Stimulated activated CD8-positive, alpha-beta memory T cell treated with anti-CD3 and anti-CD28 coated beads, Interleukin-7, amount 100 ng/mL, for 48 hours (primary cell): ENCODE results near the gene GRIN2C.

Experiments
- DNase-seq, 2 donors: peaks; one replicate each; pipeline ENCODE4 v3.0.0-alpha.2; 2020; ENCODE audit warnings: low read depth in 1 of 2; ENCODE audit errors: extremely low read depth in 1 of 2

Gene GRIN2C

DNA sequence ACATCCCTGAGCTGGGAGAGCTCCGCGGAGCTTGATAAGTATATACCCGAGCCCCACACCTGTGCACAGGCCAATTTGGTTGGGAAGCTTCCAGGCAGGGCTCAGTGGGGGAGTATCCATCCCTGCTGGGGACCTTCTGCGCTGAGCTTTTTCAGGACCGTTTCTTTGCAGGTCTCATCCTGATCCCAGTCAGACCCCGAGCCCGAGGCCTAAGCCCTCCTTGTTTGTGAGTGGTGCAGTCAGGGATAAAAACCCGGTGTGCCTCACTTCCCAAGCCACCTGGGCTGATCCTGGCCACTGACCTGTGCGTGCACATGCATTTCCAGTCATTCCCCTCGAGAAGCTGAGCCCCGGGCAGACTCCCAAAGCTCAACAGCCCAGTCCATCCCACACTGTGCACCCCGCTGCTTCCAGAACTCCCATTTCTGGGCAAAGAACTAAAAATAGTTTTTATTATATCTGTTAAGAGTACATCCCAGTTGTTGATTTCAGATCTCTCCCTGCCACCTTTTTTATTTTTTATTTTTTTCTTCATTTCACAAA lies 56.2 kb downstream of the GRIN2C start:
- DNase-seq: no peak

DNA sequence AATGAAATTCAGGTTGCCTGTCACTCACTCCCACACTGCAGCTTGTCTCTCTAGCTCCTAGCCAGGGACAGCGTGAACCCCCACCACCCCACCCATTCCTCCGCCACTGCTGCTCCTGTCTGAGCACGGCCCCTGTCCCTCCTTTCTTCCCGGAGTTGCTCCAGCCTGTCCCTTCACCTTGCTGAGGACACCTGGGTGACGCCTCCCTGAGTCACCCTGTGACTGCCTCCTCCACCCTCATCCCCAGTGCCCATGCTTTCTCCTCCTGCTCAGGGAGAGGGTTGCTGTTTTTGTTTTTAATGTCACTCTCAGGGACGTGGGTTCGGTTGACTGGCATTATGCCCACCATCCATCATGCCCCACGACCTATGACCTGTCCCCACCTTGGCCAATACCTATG lies 57.8 kb downstream of the GRIN2C start:
- no peak for DNase-seq

DNA sequence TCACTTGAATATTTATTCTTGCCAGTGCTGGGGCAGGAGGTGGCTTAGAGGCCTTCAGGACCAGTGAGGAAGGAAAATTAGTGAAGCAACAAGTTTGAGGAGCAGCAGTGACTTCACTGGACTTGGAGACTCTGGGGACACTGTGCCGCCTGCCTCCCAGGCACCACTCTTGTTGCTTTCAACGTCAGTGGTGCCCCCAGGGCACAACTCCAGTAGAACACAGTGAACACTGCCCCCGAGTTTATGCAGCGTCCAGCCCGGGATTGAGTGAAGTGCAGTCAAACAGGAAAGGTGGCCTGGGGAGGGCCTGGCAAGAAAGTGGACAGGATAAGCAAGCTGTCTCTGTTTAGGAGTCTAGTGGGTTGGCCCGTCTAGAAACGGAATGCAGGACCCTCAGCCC lies 59.2 kb downstream of the GRIN2C start:
- DNase-seq: no peak

DNA sequence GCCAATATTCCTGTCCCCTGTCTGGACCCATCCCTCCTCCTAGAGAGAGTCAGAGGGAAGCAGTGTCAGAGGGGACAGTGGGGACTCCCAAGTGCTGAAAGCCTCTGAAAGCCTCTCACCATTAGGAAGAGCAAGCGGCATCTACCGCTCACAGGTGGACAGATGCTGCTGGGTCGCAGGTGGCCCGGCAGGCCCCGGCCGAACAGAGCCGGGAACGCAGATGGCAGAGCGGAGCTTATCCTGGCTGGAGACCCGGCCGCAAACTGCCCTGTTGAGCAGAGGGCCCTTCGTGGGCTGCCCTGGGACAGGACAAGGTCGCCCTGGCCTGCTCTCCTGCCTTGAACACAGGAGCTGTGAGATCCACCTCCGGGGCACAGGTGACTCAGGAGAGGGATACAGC lies 60.6 kb downstream of the GRIN2C start:
- no peak for DNase-seq

DNA sequence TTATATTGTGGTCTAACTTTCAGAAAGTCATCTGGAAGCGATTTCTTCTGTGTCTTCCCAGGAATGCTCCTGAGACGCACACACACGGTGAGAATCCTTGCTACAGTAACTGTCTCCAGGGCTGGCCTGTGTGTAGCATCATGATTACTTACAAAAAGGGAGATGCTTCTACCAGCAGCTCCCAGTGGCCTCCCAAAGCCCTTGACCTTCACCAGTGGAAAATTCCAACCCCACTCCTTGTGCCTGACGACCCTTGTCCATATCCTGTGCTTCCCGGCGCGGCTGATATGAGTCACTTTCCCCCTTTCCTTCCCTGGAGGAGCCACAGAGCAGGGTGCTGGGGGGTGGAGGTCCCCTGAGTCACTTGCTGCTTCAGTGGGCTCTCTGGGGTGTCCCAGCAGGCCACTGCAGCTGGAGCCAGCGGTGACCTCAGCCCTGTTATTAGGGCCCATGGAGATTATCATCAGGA lies 61.4 kb downstream of the GRIN2C start:
- DNase-seq: no peak

DNA sequence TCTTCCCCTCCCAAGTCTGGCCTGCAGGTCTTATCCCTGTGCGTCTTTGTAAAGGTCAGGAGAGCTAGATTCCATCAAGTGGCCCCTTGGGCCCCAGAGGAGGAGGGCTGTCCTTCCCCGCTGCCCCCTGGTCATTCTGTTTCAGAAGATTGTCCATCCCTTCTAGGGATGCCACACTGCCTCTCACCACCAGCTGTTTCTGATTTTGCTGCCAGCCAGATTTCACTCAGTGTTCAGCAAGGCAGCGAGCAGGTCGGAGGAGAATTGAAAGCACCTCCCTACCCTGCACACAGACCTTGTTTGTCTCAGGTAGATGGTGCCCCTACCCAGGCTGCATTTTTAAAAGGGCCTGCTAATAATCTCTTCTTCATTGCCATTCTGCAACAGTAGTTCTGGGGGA lies 61.9 kb downstream of the GRIN2C start:
- DNase-seq: no peak

DNA sequence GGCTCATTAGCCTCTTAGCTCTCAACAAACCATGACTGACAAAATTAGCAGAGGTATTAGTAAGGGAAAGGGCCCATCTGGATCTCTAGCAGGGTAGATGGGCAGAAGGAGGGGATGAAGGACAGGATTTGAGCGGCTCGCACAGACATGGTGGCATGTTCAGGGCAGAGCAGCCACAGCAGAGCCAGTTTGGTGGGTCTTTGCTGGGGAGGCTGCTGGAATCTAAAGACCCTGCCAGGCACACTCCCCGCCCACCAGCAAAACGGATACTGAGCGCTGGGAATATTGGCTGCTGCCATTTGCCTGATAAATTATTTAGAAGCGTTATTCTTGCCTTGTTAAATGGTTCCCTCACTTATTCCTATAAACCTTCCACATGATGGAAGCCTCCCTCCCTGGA lies 62.8 kb downstream of the GRIN2C start:
- no peak for DNase-seq

DNA sequence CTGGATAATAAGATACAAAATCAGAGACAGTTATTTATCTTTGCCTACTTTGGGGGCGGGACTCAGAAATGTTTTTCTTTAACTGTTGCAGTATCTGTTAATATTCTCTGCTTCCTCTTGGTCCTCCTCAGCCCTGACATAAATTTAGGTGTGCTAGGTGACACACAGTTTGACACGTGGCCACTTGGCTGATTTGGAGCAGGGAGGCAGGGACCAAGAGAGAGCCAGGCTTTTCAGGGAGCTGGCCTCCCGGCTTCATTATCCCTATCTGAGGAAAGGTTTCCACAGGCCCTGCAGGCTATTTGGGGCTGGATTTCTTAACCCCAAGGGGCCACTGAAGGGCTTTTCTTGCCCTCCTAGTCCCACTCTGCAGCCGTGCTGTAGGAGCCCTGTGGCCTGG lies 63.5 kb downstream of the GRIN2C start:
- no peak for DNase-seq

DNA sequence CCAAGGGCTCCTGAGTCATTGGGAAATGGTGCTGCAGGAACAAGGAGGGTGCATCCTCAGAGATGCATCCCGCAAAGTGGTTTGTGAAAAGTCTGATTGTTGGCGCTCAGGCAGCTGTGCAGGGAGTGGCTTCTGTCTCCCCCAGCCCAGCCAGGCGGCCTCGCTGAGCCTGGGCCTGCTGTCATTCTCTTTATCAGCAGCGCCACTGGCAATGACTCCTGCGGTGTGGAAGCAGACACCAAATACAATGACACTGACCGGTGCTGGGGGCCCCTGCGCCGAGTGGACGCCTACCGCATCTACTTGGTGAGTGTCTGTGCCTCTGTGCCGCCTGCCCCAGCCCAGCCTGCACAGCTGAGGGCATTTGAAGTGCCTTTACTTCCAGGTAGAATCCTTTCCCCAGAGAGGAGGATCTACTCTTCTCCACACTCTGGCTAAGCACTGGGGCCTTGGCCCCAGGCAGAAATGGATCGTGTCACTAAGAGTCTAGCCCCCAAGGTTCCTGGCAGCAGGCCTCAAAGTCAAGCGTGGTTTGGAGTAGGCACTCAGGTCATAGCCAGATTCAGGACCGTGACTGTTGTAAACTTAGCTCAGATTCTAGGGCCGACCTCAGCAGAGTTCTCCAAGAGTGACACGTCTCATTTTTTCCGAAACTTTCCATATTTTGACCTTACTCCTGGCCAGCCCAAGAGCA lies 64.2 kb downstream of the GRIN2C start:
- no peak for DNase-seq

DNA sequence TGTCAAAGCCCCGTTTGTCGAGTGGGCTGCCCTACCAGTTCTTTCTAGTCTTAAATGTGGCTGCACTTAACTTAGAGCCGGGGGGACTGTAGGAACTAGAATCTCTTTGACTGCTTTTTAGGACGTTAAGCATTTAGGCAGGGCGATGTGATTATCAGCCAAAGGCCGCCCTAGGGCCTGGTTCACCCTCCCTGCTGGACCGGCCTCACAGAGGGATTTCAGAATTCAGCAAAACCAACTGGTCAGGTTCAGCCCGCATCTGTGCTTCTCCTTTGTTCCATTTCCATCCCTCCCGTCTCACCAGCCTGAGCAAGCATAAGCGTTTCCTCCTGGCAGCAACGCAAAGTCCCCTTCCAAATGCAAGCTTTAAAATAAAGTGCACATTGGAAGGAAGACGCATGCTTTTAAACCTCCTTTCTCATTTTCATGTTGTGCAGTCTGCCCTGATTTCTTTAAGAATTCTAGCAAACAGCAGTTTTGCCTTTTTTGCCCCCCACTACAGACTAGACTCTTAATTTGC lies 67.0 kb downstream of the GRIN2C start:
- no peak for DNase-seq
